ENCODE measurements around the gene NCF2. TPM values are rescaled to one million over a fixed set of nuclear protein-coding genes. Genes with fewer than 3 reads are reported as not detected.

The NCF2 gene
- total and polyA plus RNA-seq, 2 donors (not counting 1 experiment from before 2014, with no cell fraction given), result 9.9 to 10.5 TPM

DNA sequence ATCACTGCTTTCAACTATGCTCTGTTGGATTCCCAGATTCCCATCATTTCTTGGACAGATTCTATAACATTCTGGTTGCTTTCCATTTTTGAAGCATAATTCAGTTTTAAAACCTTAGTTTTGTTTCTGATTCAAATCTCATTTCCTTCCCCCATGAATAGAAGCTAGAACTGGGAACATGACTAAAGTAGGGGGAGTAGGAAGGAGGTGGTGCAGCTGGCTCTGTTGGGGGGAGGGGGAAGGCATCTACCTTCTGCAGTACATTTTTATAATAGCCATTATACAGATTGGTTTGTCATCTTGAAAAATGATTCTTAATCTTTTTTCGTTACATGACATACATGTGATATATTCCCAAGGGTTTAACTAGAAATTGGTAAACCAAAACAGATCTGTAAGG lies 69.9 kb downstream of the NCF2 start:
- Histone ChIP-seq H3K4me1 (ENCODE audit: control insufficient read depth in 2 of 2, insufficient read depth in 2 of 2, low read length in 2 of 2) (no peaks in the 10 kb centered on the region), H3K9ac (ENCODE audit: low read length) (no peak overlapping the region), H4K20me1 (ENCODE audit: control insufficient read depth, insufficient read depth, low read length, poor library complexity, severe bottlenecking) (no peaks in the 10 kb centered on the region), H3K27ac (ENCODE audit: low read length in 2 of 2) (no peak overlapping the region), H3K4me2 (replicated peaks; ENCODE audit: low read depth, low read length, poor library complexity, severe bottlenecking) (no peak overlapping the region), H3K36me3 (replicated peaks in 1 of 2; ENCODE audit: control extremely low read depth in 1 of 2, control insufficient read depth in 1 of 2, extremely low read depth in 1 of 2, insufficient read depth in 2 of 2, low read length in 1 of 2) (peaks cover 18 to 47% of the 10 kb centered on the region in 2 experiments), H3K79me2 (ENCODE audit: control insufficient read depth, insufficient read depth, low read length) (peaks cover 6% of the 10 kb centered on the region), H3K4me3 (ENCODE audit: control extremely low read depth in 1 of 5, extremely low read depth in 1 of 5, insufficient read depth in 1 of 5, low read depth in 2 of 5, low read length in 4 of 5) (no peak overlapping the region), H2AFZ (ENCODE audit: insufficient read depth, low read depth, low read length, poor library complexity, severe bottlenecking) (no peak overlapping the region), H3K9me3 (ENCODE audit: control extremely low read depth in 1 of 3, control insufficient read depth in 2 of 3, insufficient read depth in 1 of 3, low read length in 2 of 3) (no peaks in the 10 kb centered on the region), H3K27me3 (replicated peaks in 1 of 4; ENCODE audit: control extremely low read depth in 1 of 4, control insufficient read depth in 3 of 4, insufficient read depth in 4 of 4, low read length in 3 of 4) (no peaks in the 10 kb centered on the region)
- Mint-ChIP-seq H3K27ac (no peak overlapping the region), H3K27me3 (no peaks in the 10 kb centered on the region), H3K9me3 (ENCODE audit: insufficient read depth) (no peaks in the 10 kb centered on the region), H3K4me1 (no peaks in the 10 kb centered on the region), H3K4me3 (no peak overlapping the region)
- ATAC-seq (ENCODE audit: low read depth), result no peak
- ChIA-PET POLR2A (no interaction called here), CTCF (interaction anchor here (1.0 kb wide), 1 partner anchor 51 kb away, joined by 4 read pairs; no protein-coding TSS in a partner anchor)
- TF ChIP-seq, protein P1, sequence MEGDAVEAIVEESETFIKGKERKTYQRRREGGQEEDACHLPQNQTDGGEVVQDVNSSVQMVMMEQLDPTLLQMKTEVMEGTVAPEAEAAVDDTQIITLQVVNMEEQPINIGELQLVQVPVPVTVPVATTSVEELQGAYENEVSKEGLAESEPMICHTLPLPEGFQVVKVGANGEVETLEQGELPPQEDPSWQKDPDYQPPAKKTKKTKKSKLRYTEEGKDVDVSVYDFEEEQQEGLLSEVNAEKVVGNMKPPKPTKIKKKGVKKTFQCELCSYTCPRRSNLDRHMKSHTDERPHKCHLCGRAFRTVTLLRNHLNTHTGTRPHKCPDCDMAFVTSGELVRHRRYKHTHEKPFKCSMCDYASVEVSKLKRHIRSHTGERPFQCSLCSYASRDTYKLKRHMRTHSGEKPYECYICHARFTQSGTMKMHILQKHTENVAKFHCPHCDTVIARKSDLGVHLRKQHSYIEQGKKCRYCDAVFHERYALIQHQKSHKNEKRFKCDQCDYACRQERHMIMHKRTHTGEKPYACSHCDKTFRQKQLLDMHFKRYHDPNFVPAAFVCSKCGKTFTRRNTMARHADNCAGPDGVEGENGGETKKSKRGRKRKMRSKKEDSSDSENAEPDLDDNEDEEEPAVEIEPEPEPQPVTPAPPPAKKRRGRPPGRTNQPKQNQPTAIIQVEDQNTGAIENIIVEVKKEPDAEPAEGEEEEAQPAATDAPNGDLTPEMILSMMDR (IDR thresholded peaks at IDR 0.05), result no peak
- TF ChIP-seq EZH2 (IDR thresholded peaks at IDR 0.05; ENCODE audit: borderline replicate concordance, insufficient read depth, low read depth, low read length, poor library complexity, severe bottlenecking), result no peak
- WGBS (ENCODE audit: insufficient coverage), result no CpG with 5 or more reads among the region's 1 CpG
- intact Hi-C loops (cut with micrococcal nuclease), result loop anchor here (5.0 kb wide), 1 partner anchor 102 kb away; no protein-coding TSS in a partner anchor
- DNase-seq, result no peak

DNA sequence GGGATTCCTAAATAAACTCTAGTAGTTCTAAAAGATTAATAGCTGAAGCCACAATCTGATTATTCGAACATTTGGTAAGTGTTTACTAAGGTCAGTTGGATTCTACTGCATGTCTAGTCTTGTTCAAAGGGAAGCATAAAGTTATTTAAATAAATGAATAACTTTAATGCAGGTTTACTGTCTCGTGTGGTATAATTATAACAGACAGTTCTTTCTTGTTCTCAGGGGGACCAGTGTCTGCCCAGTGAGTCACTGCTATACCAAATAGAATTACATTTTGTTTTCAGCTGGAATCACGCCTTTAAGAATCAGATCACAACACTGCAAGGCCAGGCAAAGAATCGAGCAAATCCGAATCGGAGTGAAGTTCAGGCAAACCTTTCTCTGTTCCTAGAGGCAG lies 72.9 kb downstream of the NCF2 start:
- intact Hi-C loops (cut with micrococcal nuclease), result no loop called here
- no peaks in the 10 kb centered on the region for H3K9me3 ChIP-seq (ENCODE audit: control extremely low read depth in 1 of 3, control insufficient read depth in 2 of 3, insufficient read depth in 1 of 3, low read length in 2 of 3)
- no peaks in the 10 kb centered on the region for H3K4me1 Mint-ChIP-seq
- H3K4me3 Mint-ChIP-seq, result no peak overlapping the region
- TF ChIP-seq EZH2 (IDR thresholded peaks at IDR 0.05; ENCODE audit: borderline replicate concordance, insufficient read depth, low read depth, low read length, poor library complexity, severe bottlenecking), result no peak
- TF ChIP-seq, protein P1 (IDR thresholded peaks at IDR 0.05), result no peak
- H3K36me3 ChIP-seq (replicated peaks in 1 of 2; ENCODE audit: control extremely low read depth in 1 of 2, control insufficient read depth in 1 of 2, extremely low read depth in 1 of 2, insufficient read depth in 2 of 2, low read length in 1 of 2), result peaks cover 8 to 49% of the 10 kb centered on the region in 2 experiments
- WGBS (ENCODE audit: insufficient coverage), result no CpG with 5 or more reads among the region's 6 CpGs
- peaks cover 7% of the 10 kb centered on the region for H4K20me1 ChIP-seq (ENCODE audit: control insufficient read depth, insufficient read depth, low read length, poor library complexity, severe bottlenecking)
- no peak overlapping the region for H3K27ac ChIP-seq (ENCODE audit: low read length in 2 of 2)
- H3K79me2 ChIP-seq (ENCODE audit: control insufficient read depth, insufficient read depth, low read length), result peaks cover 4% of the 10 kb centered on the region
- no peaks in the 10 kb centered on the region for H3K27me3 Mint-ChIP-seq
- no peak for ATAC-seq (ENCODE audit: low read depth)
- H3K9me3 Mint-ChIP-seq (ENCODE audit: insufficient read depth), result no peaks in the 10 kb centered on the region
- H3K4me1 ChIP-seq (ENCODE audit: control insufficient read depth in 2 of 2, insufficient read depth in 2 of 2, low read length in 2 of 2), result no peaks in the 10 kb centered on the region
- no peak overlapping the region for H2AFZ ChIP-seq (ENCODE audit: insufficient read depth, low read depth, low read length, poor library complexity, severe bottlenecking)
- no peak overlapping the region for H3K4me2 ChIP-seq (replicated peaks; ENCODE audit: low read depth, low read length, poor library complexity, severe bottlenecking)
- ChIA-PET CTCF (interaction anchor here (0.7 to 1.2 kb wide), 2 partner anchors 10 to 29 kb away, joined by 3 read pairs; no protein-coding TSS in a partner anchor), POLR2A (no interaction called here)
- DNase-seq, result no peak
- H3K27ac Mint-ChIP-seq, result no peak overlapping the region
- no peaks in the 10 kb centered on the region for H3K27me3 ChIP-seq (replicated peaks in 1 of 4; ENCODE audit: control extremely low read depth in 1 of 4, control insufficient read depth in 3 of 4, insufficient read depth in 4 of 4, low read length in 3 of 4)
- no peak overlapping the region for H3K4me3 ChIP-seq (ENCODE audit: control extremely low read depth in 1 of 5, extremely low read depth in 1 of 5, insufficient read depth in 1 of 5, low read depth in 2 of 5, low read length in 4 of 5)
- no peak overlapping the region for H3K9ac ChIP-seq (ENCODE audit: low read length)

All from B cell (primary cell).